Measurements from ENCODE around the gene CAMKMT.

DNA sequence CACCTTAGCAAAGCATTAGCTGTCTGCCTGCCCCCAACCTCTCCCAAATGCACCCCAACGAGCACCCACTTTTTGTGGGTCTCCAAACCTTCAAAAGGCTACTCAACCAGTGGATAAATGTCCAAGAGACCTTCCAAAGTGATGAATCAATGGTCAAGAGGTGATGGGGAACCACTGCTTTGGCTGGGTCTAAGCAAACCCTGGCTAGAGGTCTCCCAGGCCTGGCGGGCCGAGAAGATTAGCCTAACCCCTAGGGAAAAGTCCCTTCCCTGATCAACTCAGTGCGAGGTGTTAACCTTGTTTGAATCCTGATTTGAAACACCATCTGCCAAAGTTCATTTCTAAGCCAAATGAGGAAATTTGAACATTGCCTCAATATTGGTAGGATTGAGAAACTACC, 435.0 kb downstream of the CAMKMT start:
- TF ChIP-seq POLR2AphosphoS5 (IDR thresholded peaks at IDR 0.05) (no peak), POLR2A (IDR thresholded peaks at IDR 0.05) (no peak)
- TF ChIP-seq, protein P1, sequence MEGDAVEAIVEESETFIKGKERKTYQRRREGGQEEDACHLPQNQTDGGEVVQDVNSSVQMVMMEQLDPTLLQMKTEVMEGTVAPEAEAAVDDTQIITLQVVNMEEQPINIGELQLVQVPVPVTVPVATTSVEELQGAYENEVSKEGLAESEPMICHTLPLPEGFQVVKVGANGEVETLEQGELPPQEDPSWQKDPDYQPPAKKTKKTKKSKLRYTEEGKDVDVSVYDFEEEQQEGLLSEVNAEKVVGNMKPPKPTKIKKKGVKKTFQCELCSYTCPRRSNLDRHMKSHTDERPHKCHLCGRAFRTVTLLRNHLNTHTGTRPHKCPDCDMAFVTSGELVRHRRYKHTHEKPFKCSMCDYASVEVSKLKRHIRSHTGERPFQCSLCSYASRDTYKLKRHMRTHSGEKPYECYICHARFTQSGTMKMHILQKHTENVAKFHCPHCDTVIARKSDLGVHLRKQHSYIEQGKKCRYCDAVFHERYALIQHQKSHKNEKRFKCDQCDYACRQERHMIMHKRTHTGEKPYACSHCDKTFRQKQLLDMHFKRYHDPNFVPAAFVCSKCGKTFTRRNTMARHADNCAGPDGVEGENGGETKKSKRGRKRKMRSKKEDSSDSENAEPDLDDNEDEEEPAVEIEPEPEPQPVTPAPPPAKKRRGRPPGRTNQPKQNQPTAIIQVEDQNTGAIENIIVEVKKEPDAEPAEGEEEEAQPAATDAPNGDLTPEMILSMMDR (IDR thresholded peaks at IDR 0.05), result no peak
